ENCODE data around the gene STIMATE.

DNA sequence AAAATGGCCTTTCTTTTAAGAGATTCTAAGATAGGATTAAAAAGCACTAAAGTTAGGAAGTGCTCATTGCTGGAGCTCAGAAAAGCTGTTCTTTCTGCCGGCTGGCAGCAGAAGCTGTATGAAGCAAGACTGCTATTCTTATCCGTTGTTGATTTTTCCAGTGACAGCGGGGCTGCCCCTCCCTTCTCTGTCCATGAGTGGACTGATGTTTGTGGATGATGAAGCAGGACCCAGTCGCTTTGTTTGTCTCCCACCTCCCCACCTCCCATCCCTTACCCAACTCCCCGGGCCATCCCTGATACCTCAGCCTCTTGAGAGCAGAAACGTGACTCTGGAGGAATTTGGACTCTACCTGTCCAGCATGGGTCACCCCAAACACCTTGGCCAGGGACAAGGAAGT is 52.2 kb downstream of the STIMATE start:
- TF ChIP-seq POLR2AphosphoS5 (IDR thresholded peaks at IDR 0.05; ENCODE audit: low read depth, low read length) (no peak), TAF1 (IDR thresholded peaks at IDR 0.05; ENCODE audit: borderline replicate concordance, insufficient read depth, low read length) (no peak), SIN3A (IDR thresholded peaks at IDR 0.05; ENCODE audit: borderline replicate concordance, insufficient read depth, low read length) (no peak), FOXP2 (optimal IDR thresholded peaks at IDR 0.05; ENCODE audit: borderline replicate concordance, extremely low read depth, extremely low read length, insufficient read depth) (no peak)
- TF ChIP-seq, protein P1, sequence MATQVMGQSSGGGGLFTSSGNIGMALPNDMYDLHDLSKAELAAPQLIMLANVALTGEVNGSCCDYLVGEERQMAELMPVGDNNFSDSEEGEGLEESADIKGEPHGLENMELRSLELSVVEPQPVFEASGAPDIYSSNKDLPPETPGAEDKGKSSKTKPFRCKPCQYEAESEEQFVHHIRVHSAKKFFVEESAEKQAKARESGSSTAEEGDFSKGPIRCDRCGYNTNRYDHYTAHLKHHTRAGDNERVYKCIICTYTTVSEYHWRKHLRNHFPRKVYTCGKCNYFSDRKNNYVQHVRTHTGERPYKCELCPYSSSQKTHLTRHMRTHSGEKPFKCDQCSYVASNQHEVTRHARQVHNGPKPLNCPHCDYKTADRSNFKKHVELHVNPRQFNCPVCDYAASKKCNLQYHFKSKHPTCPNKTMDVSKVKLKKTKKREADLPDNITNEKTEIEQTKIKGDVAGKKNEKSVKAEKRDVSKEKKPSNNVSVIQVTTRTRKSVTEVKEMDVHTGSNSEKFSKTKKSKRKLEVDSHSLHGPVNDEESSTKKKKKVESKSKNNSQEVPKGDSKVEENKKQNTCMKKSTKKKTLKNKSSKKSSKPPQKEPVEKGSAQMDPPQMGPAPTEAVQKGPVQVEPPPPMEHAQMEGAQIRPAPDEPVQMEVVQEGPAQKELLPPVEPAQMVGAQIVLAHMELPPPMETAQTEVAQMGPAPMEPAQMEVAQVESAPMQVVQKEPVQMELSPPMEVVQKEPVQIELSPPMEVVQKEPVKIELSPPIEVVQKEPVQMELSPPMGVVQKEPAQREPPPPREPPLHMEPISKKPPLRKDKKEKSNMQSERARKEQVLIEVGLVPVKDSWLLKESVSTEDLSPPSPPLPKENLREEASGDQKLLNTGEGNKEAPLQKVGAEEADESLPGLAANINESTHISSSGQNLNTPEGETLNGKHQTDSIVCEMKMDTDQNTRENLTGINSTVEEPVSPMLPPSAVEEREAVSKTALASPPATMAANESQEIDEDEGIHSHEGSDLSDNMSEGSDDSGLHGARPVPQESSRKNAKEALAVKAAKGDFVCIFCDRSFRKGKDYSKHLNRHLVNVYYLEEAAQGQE (IDR thresholded peaks at IDR 0.05; ENCODE audit: insufficient read depth in 1 of 2, low read depth in 2 of 2, low read length in 2 of 2), result no peak
